H1 (cell line): Measurements from ENCODE around the gene ERAP2. TPM values are rescaled to one million over a fixed set of nuclear protein-coding genes. Genes with fewer than 3 reads are reported as not detected.

Source experiments
- CTCF ChIA-PET: fragments of 300-600 bp; sonication (Branson Sonifier 250); formaldehyde crosslinking; loops from one replicate; lab custom pipeline; 2021; ENCODE audit not compliant: partially characterized antibody; lab: Charles Lee
- POLR2A ChIA-PET: fragments of 300-600 bp; sonication (Branson Sonifier 250); formaldehyde crosslinking; loops from one replicate; lab custom pipeline; 2021; ENCODE audit warnings: inconsistent platforms; ENCODE audit not compliant: partially characterized antibody; lab: Charles Lee
- DNase-seq, 2 experiments: peaks; one replicate each; pipeline versions ENCODE4 v3.0.0 to v3.0.0-alpha.2; 2010 to 2022; ENCODE audit warnings: low spot score in 2 of 2, low read depth in 1 of 2, mixed read lengths in 1 of 2
- FAIRE-seq: peaks from 2 replicates; lab custom pipeline; 2011; peaks lifted over from hg19 to GRCh38; lab: Jason Lieb, UNC
- H2AFZ ChIP-seq: 2 replicates; pipeline ENCODE4 v1.8.1; 2012; ENCODE audit warnings: low read length, inconsistent platforms
- H2AK5ac ChIP-seq: 2 replicates; pipeline ENCODE4 v1.6.1; 2013; ENCODE audit warnings: low read depth, low read length
- H2BK120ac ChIP-seq: replicated peaks from 2 replicates; pipeline ENCODE3; 2013; ENCODE audit warnings: low read depth, low read length, inconsistent platforms
- H2BK12ac ChIP-seq: 2 replicates; pipeline ENCODE4 v1.6.1; 2013; ENCODE audit warnings: low read depth, low read length
- H2BK15ac ChIP-seq: 2 replicates; pipeline ENCODE4 v1.6.1; 2013; ENCODE audit warnings: low read length
- H2BK20ac ChIP-seq: 2 replicates; pipeline ENCODE4 v1.6.1; 2013; ENCODE audit warnings: low read length
- H2BK5ac ChIP-seq: 2 replicates; pipeline ENCODE4 v1.6.1; 2013; ENCODE audit warnings: low read depth, low read length
- H3K14ac ChIP-seq: 2 replicates; pipeline ENCODE4 v1.6.1; 2013; ENCODE audit warnings: inconsistent platforms; ENCODE audit not compliant: insufficient read length
- H3K18ac ChIP-seq: 2 replicates; pipeline ENCODE4 v1.6.1; 2013; ENCODE audit warnings: low read length; ENCODE audit errors: extremely low read depth
- H3K23ac ChIP-seq: 2 replicates; pipeline ENCODE4 v1.6.1; 2013; ENCODE audit warnings: inconsistent platforms; ENCODE audit not compliant: insufficient read length
- H3K23me2 ChIP-seq: 2 replicates; pipeline ENCODE4 v1.6.1; 2013; ENCODE audit warnings: low read depth, low read length
- H3K27ac ChIP-seq: 2 replicates; pipeline ENCODE4 v1.6.1; 2011; ENCODE audit warnings: low read depth, low read length, inconsistent platforms
- H3K27me3 ChIP-seq, 4 experiments: replicated peaks in 1 of 4; 1 replicate in 1 of 4; 2 replicates in 3 of 4; pipeline versions ENCODE4 v1.6.1 to v1.8.1; 2011 to 2013; ENCODE audit warnings: low read length in 3 of 4, mild to moderate bottlenecking in 3 of 4, inconsistent platforms in 2 of 4, mixed read lengths in 2 of 4, moderate library complexity in 1 of 4; ENCODE audit not compliant: control insufficient read depth in 3 of 4, insufficient read depth in 3 of 4; ENCODE audit errors: extremely low read depth in 1 of 4
- H3K36me3 ChIP-seq, 4 experiments: 2 replicates each; pipeline versions ENCODE4 v1.6.1 to v1.8.1; 2011 to 2013; ENCODE audit warnings: mild to moderate bottlenecking in 4 of 4, low read length in 3 of 4, moderate library complexity in 2 of 4, control low read depth in 1 of 4, inconsistent platforms in 1 of 4; ENCODE audit not compliant: insufficient read depth in 4 of 4, control insufficient read depth in 2 of 4
- H3K4ac ChIP-seq: replicated peaks from 2 replicates; pipeline ENCODE3; 2013; ENCODE audit warnings: low read length, low read depth, mixed read lengths, inconsistent platforms; ENCODE audit not compliant: insufficient read length
- H3K4me1 ChIP-seq, 4 experiments: replicated peaks in 1 of 4; 1 replicate in 1 of 4; 2 replicates in 3 of 4; pipeline versions ENCODE4 v1.6.1 to v1.8.1; 2011 to 2013; ENCODE audit warnings: low read length in 3 of 4, inconsistent platforms in 2 of 4, mixed read lengths in 1 of 4; ENCODE audit not compliant: insufficient read depth in 4 of 4, control insufficient read depth in 3 of 4
- H3K4me2 ChIP-seq, 2 experiments: 2 replicates each; pipeline versions ENCODE4 v1.6.1 to v1.8.1; 2011 to 2013; ENCODE audit warnings: low read depth in 2 of 2, low read length in 2 of 2, control low read depth in 1 of 2, inconsistent platforms in 1 of 2, mild to moderate bottlenecking in 1 of 2; ENCODE audit not compliant: insufficient read depth in 1 of 2
- H3K4me3 ChIP-seq, 4 experiments: fragments of 200-600, 300-600 bp in 1 of 4; sonication (generic), shearing (Covaris generic), sonication (Bioruptor Twin) in 1 of 4; 2 replicates each; pipeline versions ENCODE4 v1.5.1 to v1.8.1; 2011 to 2016; ENCODE audit warnings: low read length in 4 of 4, low read depth in 3 of 4, control low read depth in 2 of 4, inconsistent platforms in 2 of 4, mild to moderate bottlenecking in 2 of 4, mixed read lengths in 1 of 4, moderate library complexity in 1 of 4; ENCODE audit not compliant: insufficient read depth in 2 of 4; ENCODE audit errors: extremely low read depth in 1 of 4
- H3K56ac ChIP-seq: replicated peaks from 2 replicates; pipeline ENCODE3; 2013; ENCODE audit warnings: low read depth, mild to moderate bottlenecking, mixed read lengths, low read length, inconsistent platforms; ENCODE audit not compliant: insufficient read length
- H3K79me1 ChIP-seq: 2 replicates; pipeline ENCODE4 v1.6.1; 2013; ENCODE audit warnings: low read depth, low read length, control low read depth
- H3K79me2 ChIP-seq, 2 experiments: 2 replicates each; pipeline versions ENCODE4 v1.6.1 to v1.8.1; 2012 to 2013; ENCODE audit warnings: low read length in 2 of 2, mild to moderate bottlenecking in 2 of 2, inconsistent platforms in 1 of 2; ENCODE audit not compliant: insufficient read depth in 2 of 2, control insufficient read depth in 1 of 2
- H3K9ac ChIP-seq, 4 experiments: replicated peaks in 1 of 4; 1 replicate in 1 of 4; 2 replicates in 3 of 4; pipeline versions ENCODE4 v1.6.1 to v1.8.1; 2011 to 2013; ENCODE audit warnings: low read depth in 3 of 4, low read length in 3 of 4, control low read depth in 2 of 4, mild to moderate bottlenecking in 2 of 4, moderate library complexity in 2 of 4, inconsistent platforms in 1 of 4; ENCODE audit errors: extremely low read depth in 1 of 4
- H3K9me3 ChIP-seq, 2 experiments: 2 replicates each; pipeline versions ENCODE4 v1.6.1 to v1.8.1; 2012 to 2013; ENCODE audit warnings: mild to moderate bottlenecking in 2 of 2, moderate library complexity in 2 of 2, control low read depth in 1 of 2, inconsistent platforms in 1 of 2, low read depth in 1 of 2, low read length in 1 of 2, mixed read lengths in 1 of 2; ENCODE audit not compliant: insufficient read depth in 2 of 2
- H4K20me1 ChIP-seq, 2 experiments: replicated peaks in 1 of 2; 2 replicates each; pipeline versions ENCODE3 to v1.8.1; 2011 to 2013; ENCODE audit warnings: inconsistent platforms in 2 of 2, low read length in 2 of 2, mild to moderate bottlenecking in 1 of 2; ENCODE audit not compliant: insufficient read depth in 2 of 2, control insufficient read depth in 1 of 2
- H4K5ac ChIP-seq: 2 replicates; pipeline ENCODE4 v1.6.1; 2013; ENCODE audit warnings: low read length, low read depth, mixed read lengths, inconsistent platforms; ENCODE audit not compliant: insufficient read length
- H4K8ac ChIP-seq: 2 replicates; pipeline ENCODE4 v1.8.0; 2013; ENCODE audit warnings: mild to moderate bottlenecking, moderate library complexity, low read length, inconsistent platforms; ENCODE audit not compliant: insufficient read depth; ENCODE audit errors: extremely low read depth
- H4K91ac ChIP-seq: replicated peaks from 2 replicates; pipeline ENCODE3; 2013; ENCODE audit warnings: low read length, mixed read lengths, inconsistent platforms; ENCODE audit not compliant: insufficient read length
- ASH2L ChIP-seq: fragments of 200-600, 300-600 bp; sonication (generic); IDR thresholded peaks from one replicate; pipeline ENCODE4 v1.7.1; 2017; ENCODE audit warnings: low read length
- CBX5 ChIP-seq: fragments of 300-800, 300-1000 bp; sonication (generic); IDR thresholded peaks from 2 replicates; pipeline ENCODE4 v1.7.1; 2016; ENCODE audit warnings: antibody characterized with exemption, low read length, low read depth
- CHD2 ChIP-seq: IDR thresholded peaks from 2 replicates; pipeline ENCODE4 v1.6.1; 2012; ENCODE audit warnings: low read length, improper control_type of control experiment
- CTCF ChIP-seq, 3 experiments: IDR thresholded peaks; 1 replicate in 2 of 3; 2 replicates in 1 of 3; pipeline versions ENCODE4 v1.5.1 to v1.6.1; 2011; ENCODE audit warnings: low read length in 3 of 3, mild to moderate bottlenecking in 3 of 3, inconsistent platforms in 2 of 3, low read depth in 1 of 3, moderate library complexity in 1 of 3; ENCODE audit not compliant: insufficient read depth in 1 of 3; ENCODE audit errors: control extremely low read depth in 1 of 3
- GABPA ChIP-seq: IDR thresholded peaks from 2 replicates; pipeline ENCODE4 v1.6.1; 2011; ENCODE audit warnings: mild to moderate bottlenecking, low read length, moderate library complexity, borderline replicate concordance; ENCODE audit not compliant: insufficient read depth
- HDAC2 ChIP-seq, 2 experiments: fragments of 300-600 bp in 1 of 2; sonication (generic) in 1 of 2; IDR thresholded peaks; 2 replicates each; pipeline ENCODE4 v1.6.1; 2011 to 2012; ENCODE audit warnings: low read depth in 2 of 2, low read length in 2 of 2, mild to moderate bottlenecking in 2 of 2, moderate library complexity in 2 of 2, borderline replicate concordance in 1 of 2, inconsistent platforms in 1 of 2
- JUND ChIP-seq: IDR thresholded peaks from 2 replicates; pipeline ENCODE4 v1.6.1; 2011; ENCODE audit warnings: mild to moderate bottlenecking, improper control_type of control experiment, low read length
- KDM4A ChIP-seq: IDR thresholded peaks from one replicate; pipeline ENCODE4 v1.7.1; 2012; ENCODE audit warnings: low read depth, mild to moderate bottlenecking, moderate library complexity, low read length, inconsistent platforms; ENCODE audit not compliant: severe bottlenecking
- POLR2AphosphoS5 ChIP-seq: IDR thresholded peaks from 2 replicates; pipeline ENCODE4 v1.6.1; 2011; ENCODE audit warnings: low read depth, low read length
- RFX5 ChIP-seq: IDR thresholded peaks from 2 replicates; pipeline ENCODE4 v1.6.1; 2011; ENCODE audit warnings: low read depth, low read length, improper control_type of control experiment, borderline replicate concordance
- SIX5 ChIP-seq: IDR thresholded peaks from 2 replicates; pipeline ENCODE4 v1.6.1; 2011; ENCODE audit warnings: mild to moderate bottlenecking, low read depth, low read length
- YY1 ChIP-seq: IDR thresholded peaks from 2 replicates; pipeline ENCODE4 v1.6.1; 2011; ENCODE audit warnings: low read depth, mild to moderate bottlenecking, low read length
- WGBS, 2 experiments: shearing (Covaris generic) in 1 of 2; methylation state at CpG; one replicate each; pipeline versions ENCODE4 v1.1.6 to v1.1.7; 2013 to 2015; ENCODE audit warnings: low lambda C conversion rate in 2 of 2, mixed read lengths in 2 of 2, inconsistent platforms in 1 of 2, low coverage in 1 of 2, missing lambda C conversion rate in 1 of 2; ENCODE audit not compliant: insufficient replicate concordance in 2 of 2, insufficient coverage in 1 of 2, insufficient read length in 1 of 2; ENCODE audit errors: extremely low coverage in 1 of 2, missing lambda C conversion rate in 1 of 2; 5-methylcytosine and 5-hydroxymethylcytosine counted together
- polyA plus RNA-seq, 7 experiments: library from polyadenylated mRNA; depleted of rRNA in 3 of 7; stranded (reverse) in 5 of 7; unstranded in 2 of 7; fragments of >200 nt in 5 of 7; fragments of 200-250 nt in 2 of 7; gene quantifications; 1 replicate in 5 of 7; 2 replicates in 1 of 7; 4 replicates in 1 of 7; pipeline versions ENCODE4 v1.2.1 to v1.2.3, GENCODE V29; 2011 to 2013; ENCODE audit warnings: missing spikeins in 2 of 7, mixed read lengths in 2 of 7
- total RNA-seq: library from RNA; stranded (reverse); fragmentation: NEBNext Ultra II Directional; extraction: Animal tissue kit (Norgen Biotek cat#: 25700); gene quantifications from 2 replicates; pipeline ENCODE4 v1.2.1, GENCODE V29; 2021

The ERAP2 gene
- total and polyA plus RNA-seq, 2 of the 8 experiments (the other 6 are each of a cell fraction or from before 2014, with no cell fraction given), result 0.14 TPM; not detected in 1

GRCh38 chr5:96843140-96843539 is 33.2 kb upstream of the ERAP2 start:
- Histone ChIP-seq H3K56ac (no peak overlapping the region), H3K36me3 (no peaks in the 10 kb centered on the region), H4K91ac (no peak overlapping the region), H3K79me1 (no peaks in the 10 kb centered on the region), H4K20me1 (no peaks in the 10 kb centered on the region), H3K14ac (no peak overlapping the region), H2BK120ac (no peak overlapping the region), H3K27ac (no peak overlapping the region), H3K4me2 (no peak overlapping the region), H3K18ac (no peak overlapping the region), H3K23me2 (no peaks in the 10 kb centered on the region), H2BK15ac (no peak overlapping the region), H2BK20ac (no peak overlapping the region), H3K79me2 (no peaks in the 10 kb centered on the region), H3K4ac (no peak overlapping the region), H4K8ac (no peak overlapping the region), H3K23ac (no peak overlapping the region), H2BK5ac (no peak overlapping the region), H3K9me3 (no peaks in the 10 kb centered on the region; a peak in 1 of 4 replicates), H3K4me3 (no peak overlapping the region), H2AK5ac (no peak overlapping the region), H2BK12ac (no peak overlapping the region), H4K5ac (no peak overlapping the region), H3K4me1 (no peaks in the 10 kb centered on the region), H2AFZ (no peak overlapping the region; the same call in 1 of the 2 replicates), H3K27me3 (no peaks in the 10 kb centered on the region; a peak in 1 of 7 replicates), H3K9ac (no peak overlapping the region)
- no peak for FAIRE-seq
- CTCF ChIA-PET, result interaction anchor here (0.6 kb wide), 1 partner anchor 1235 kb away, joined by 3 read pairs; no protein-coding TSS in a partner anchor
- no peak for DNase-seq
- WGBS, 2 experiments, result 94% methylated on average over 3 of the region's 3 CpGs; no CpG with 5 or more reads in 1 of the 2 experiments
- POLR2A ChIA-PET, result no interaction called here
- TF ChIP-seq CHD2, result no peak
- TF ChIP-seq RFX5, result no peak
- TF ChIP-seq JUND, result no peak
- no peak for TF ChIP-seq YY1
- TF ChIP-seq SIX5, result no peak
- TF ChIP-seq GABPA, result no peak
- TF ChIP-seq KDM4A, result no peak
- no peak for TF ChIP-seq HDAC2 (IDR thresholded peaks at IDR 0.05; ENCODE audit: borderline replicate concordance in 1 of 2, low read depth in 2 of 2, low read length in 2 of 2)
- TF ChIP-seq CBX5, result no peak
- no peak for TF ChIP-seq POLR2AphosphoS5
- no peak for TF ChIP-seq ASH2L
- TF ChIP-seq CTCF (IDR thresholded peaks at IDR 0.05; ENCODE audit: control extremely low read depth in 1 of 3, insufficient read depth in 1 of 3, low read depth in 1 of 3, low read length in 3 of 3), result no peak
